ENCODE measurements around the gene DENND1B.

DNA sequence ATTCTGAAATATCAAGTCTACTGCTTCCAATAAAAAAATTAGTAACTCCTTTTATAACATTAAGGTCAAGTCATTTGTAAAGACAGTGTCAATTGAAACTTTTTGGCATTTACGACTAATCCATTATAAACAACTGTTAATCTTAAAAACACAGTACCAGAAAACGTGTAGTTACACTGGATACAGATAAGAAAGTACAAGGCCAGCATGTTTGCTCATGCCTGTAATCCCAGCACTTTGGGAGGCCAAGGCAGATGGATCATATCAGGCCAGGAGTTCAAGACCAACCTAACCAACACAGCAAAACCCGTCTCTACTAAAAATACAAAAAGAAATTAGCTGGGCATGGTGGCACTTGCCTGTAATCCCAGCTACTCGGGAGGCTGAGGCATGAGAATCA is 29.4 kb downstream of the DENND1B start:
- TF ChIP-seq, protein P1, sequence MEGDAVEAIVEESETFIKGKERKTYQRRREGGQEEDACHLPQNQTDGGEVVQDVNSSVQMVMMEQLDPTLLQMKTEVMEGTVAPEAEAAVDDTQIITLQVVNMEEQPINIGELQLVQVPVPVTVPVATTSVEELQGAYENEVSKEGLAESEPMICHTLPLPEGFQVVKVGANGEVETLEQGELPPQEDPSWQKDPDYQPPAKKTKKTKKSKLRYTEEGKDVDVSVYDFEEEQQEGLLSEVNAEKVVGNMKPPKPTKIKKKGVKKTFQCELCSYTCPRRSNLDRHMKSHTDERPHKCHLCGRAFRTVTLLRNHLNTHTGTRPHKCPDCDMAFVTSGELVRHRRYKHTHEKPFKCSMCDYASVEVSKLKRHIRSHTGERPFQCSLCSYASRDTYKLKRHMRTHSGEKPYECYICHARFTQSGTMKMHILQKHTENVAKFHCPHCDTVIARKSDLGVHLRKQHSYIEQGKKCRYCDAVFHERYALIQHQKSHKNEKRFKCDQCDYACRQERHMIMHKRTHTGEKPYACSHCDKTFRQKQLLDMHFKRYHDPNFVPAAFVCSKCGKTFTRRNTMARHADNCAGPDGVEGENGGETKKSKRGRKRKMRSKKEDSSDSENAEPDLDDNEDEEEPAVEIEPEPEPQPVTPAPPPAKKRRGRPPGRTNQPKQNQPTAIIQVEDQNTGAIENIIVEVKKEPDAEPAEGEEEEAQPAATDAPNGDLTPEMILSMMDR (conservative IDR thresholded peaks at IDR 0.05) = no peak
- no peak for TF ChIP-seq ZFX (IDR thresholded peaks at IDR 0.05)

Data from C4-2B (cell line).